GM18519 (cell line): Measurements from ENCODE around the gene GTF2IRD1.
"Not testable (repeated sequence)": the region's sequence is repeated elsewhere in the genome, so short reads cannot be mapped to it uniquely, and the experiment has no call there.

Source experiments
- ATAC-seq: cut with Tn5 transposase; IDR thresholded peaks from one replicate; pipeline ENCODE4 v1.9.1; 2021; ENCODE audit warnings: mild to moderate bottlenecking, moderate library complexity; ENCODE audit not compliant: unreplicated experiment, low FRiP score

GTF2IRD1 gene

DNA sequence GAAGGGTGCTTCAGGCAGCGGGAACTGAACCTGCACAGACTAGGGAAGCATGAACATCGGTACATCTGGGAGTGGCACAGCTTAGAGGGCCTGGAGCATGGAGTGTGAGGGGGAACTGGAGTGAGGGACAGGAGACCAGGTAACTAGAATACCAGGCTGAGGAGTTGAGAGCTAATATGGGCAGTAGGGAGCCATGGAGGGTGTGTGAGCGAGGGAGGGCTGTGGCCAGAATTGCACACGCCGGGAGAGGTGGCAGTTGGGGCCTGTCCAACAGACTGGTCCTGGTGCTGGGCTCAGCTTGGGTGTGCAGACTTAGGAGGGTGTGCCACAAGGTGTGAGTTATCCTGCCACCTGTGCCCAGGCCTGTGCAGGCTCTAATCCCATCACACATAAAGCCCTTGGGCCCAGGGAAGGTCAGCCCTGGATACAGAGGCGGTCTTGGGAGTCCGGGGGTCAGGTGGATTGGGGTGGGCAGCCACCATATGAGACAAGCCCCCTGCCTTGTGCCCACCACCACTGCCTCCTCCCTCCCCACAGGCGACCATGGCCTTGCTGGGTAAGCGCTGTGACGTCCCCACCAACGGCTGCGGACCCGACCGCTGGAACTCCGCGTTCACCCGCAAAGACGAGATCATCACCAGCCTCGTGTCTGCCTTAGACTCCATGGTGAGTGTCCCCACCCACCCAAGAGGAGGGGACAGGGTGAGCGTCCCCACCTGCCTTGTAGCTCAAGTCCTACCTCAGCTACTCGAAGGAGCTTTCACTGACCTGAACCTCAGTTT, 54.0 kb downstream of the GTF2IRD1 start:
- ATAC-seq, result no peak

DNA sequence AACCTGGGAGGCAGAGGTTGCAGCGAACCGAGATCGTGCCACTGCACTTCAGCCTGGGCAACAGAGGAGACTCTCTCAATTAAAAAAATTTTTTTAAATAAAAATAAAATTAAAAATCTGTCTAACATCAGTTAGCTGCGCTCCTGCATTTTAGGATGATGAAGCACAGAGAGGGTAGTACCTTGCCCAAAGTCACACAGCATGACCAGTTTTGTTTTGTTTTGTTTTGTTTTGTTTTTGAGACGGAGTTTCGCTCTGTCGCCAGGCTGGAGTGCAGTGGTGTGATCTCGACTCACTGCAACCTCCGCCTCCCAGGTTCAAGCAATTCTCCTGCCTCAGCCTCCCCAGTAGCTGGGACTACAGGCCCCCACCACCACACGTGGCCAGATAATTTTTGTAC, 55.7 kb downstream of the GTF2IRD1 start:
- ATAC-seq, result not testable (repeated sequence)

DNA sequence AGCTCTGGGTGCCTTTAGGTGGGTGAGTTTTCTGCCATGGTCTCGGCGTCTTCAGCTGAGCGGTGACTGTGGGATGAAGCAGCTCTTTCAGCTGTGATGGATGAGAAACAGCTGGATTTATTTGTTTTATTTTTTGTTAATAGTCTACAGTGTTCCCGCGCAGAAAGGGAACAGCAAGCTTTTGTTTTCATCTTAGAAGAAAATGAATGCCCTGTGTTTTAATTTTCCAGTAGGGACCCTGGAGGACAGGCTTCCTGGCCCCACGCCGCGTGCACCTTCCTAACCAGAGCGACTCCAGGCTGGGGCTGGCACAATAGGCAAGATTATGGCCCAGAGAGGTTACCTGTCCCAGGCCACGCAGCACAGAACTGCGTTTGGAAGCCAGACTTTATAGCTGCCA, 57.6 kb downstream of the GTF2IRD1 start:
- no peak for ATAC-seq

DNA sequence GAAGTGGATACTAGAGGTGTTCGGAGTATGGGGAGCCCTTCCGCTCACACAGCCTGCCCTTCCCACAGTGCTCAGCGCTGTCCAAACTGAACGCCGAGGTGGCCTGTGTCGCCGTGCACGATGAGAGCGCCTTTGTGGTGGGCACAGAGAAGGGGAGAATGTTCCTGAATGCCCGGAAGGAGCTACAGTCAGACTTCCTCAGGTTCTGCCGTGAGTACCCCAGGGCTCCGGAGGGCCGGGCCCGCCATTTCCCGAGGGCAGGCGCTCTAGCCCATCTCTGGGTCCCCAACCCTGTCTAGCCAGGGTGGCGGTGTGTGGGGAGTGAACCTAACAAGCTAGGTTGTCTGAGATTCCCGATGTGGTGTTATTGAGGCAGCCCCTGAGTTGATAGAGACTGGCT, 59.1 kb downstream of the GTF2IRD1 start:
- no peak for ATAC-seq

DNA sequence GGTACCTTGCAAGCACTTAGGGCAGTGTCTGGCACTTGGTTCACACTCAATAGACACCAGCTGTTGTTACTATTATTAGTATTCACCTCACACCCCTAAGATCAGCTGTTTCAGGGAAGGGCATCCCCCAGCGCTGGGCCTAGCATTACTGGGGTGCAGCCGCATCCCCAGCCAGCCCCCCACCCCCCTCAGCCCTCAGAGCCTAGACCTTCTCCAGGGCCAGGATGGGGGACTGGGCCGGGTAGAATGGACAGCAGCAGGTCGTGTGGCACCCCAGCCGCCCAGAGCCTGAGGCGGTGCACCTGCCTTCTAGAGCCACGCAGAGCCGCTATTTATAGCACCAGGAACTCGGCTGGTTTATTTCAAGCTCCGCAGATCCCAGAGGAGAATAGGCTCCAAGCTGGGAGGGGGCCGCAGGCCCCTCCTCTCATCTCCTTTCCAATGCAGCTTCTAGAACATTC, 60.5 kb downstream of the GTF2IRD1 start:
- ATAC-seq, result no peak

DNA sequence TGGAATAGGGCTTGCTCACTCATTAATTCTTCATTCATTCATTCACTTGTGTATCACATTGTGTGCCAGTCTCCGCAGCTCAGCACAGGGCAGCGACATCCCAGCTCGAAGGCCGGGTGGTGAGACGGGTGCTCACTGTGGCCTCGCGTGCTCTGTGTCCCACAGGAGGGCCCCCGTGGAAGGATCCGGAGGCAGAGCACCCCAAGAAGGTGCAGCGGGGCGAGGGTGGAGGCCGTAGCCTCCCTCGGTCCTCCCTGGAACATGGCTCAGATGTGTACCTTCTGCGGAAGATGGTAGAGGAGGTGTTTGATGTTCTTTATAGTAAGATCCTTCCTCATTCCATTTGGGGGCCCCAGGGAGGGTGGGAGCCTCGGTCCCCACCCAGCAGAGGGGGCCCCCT, 61.6 kb downstream of the GTF2IRD1 start:
- ATAC-seq, result no peak

DNA sequence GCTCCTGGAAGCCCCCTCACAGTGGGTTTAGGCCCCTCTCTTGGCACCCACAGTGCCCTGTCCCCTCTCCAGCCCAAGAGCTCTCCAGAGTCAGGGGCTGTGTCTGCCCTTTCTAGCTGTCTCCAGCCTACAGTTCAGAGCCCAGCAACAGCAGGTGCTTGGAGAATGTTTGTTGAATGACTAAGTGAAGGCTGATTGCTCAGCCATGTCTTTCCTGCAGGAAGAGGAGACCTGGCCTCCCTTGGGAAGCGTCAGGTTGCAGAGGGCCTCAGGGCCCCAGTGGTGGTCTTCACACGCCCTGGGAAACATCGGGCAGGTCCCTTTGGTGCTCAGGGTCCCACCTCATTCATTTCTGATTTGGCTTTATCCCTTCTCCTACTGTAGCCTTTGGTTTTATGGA, 62.5 kb downstream of the GTF2IRD1 start:
- no peak for ATAC-seq

DNA sequence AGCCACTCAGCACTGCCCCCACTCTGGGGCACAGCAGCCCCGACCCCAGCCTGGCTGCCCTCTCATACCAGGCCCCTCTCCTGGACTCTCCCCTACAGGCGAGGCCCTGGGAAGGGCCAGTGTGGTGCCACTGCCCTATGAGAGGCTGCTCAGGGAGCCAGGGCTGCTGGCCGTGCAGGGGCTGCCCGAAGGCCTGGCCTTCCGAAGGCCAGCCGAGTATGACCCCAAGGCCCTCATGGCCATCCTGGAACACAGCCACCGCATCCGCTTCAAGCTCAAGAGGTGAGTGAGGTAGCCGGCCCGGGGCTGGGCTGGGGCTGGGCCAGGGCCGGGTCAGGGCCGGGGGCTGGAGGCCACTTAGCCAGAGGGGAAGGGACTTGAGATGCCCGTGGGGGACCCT, 64.3 kb downstream of the GTF2IRD1 start:
- ATAC-seq, result no peak

DNA sequence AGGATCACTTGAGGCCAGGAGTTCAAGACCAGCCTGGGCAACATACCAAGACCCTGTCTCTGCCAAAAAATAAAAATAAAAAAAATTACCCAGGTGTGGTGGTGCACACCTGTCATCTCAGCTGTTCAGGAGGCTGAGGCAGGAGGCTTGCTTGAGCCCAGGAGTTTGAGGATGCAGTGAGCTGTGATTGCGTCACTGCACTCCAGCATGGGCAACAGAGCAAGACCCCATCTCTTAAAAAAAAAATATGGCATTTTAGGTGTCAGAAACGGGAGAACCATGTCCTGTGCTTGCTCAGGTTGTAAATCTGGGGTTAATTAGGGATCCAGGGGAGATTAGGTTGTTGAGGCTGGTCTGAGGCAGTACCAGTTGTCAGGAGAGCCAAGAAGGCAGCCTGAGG, 64.9 kb downstream of the GTF2IRD1 start:
- ATAC-seq, result no peak

DNA sequence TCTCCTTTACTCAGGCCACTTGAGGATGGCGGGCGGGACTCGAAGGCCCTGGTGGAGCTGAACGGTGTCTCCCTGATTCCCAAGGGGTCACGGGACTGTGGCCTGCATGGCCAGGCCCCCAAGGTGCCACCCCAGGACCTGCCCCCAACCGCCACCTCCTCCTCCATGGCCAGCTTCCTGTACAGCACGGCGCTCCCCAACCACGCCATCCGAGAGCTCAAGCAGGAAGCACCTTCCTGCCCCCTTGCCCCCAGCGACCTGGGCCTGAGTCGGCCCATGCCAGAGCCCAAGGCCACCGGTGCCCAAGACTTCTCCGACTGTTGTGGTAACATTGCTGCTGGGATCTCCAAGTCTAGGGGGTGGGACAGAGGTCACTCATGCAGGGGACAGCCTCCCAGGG, 65.7 kb downstream of the GTF2IRD1 start:
- no peak for ATAC-seq

DNA sequence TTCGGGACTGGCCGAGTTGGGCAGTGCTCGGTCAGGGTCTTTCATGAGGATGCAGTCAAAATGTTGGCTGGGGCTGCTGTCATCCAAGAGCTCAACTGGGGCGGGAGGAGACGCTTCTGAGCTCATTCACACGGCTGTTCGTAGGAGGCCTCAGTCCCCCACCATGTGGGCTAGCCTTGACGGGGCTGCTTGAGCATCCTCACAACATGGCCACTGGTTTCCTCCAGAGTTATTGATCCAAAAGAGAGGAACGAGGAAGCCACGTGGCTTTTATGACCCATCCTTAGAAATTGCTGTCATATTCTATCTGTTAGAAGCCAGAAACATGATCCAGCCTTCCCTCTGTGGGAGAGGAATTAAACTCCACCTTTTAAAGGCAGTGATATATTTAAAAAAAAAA, 68.1 kb downstream of the GTF2IRD1 start:
- no peak for ATAC-seq

DNA sequence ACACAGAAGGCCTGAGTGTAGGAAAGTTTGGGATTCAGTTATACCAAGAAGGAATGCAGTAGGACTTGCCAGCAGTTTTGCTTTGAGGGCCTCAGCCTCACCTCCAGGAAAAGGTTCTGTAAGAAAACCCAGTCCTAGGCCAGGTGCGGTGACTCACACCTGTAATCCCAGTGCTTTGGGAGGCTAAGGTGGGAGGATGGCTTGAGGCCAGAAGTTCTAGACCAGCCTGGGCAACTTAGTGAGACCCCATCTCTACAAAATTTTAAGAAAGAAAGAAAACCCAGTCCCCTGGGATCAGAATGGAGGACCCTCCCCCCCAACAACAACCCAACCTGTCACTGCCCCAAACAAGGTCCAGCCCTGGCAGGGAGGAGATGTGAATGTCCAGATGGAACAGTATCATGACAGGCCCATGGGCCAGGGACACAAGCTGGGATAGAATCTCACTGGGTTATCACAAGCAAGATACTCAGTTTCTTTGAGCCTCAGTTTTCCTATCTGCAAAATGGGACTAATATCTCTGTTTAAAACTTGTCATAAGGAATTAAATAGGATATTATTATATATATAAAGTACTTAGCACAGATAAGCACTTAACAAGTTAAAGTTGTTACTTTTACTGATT, 68.7 kb downstream of the GTF2IRD1 start:
- no peak for ATAC-seq

DNA sequence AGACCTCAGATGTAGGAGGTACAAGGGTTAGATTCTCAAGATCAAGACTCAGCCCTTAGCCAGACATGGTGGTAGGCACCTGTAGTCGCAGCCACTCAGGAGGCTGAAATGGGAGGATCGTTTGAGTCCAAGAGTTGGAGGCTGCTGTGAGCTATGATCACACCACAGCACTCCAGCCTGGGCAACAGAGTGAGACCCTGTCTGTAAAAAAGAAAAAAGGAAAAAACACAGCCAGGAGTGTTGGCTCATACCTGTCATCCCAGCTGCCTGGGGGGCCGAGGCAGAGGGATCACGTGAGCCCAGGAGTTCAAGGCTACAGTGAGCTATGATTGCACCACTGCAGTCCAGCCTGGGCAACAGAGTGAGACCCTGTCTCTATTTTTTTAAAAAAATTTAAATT, 69.3 kb downstream of the GTF2IRD1 start:
- no peak for ATAC-seq

DNA sequence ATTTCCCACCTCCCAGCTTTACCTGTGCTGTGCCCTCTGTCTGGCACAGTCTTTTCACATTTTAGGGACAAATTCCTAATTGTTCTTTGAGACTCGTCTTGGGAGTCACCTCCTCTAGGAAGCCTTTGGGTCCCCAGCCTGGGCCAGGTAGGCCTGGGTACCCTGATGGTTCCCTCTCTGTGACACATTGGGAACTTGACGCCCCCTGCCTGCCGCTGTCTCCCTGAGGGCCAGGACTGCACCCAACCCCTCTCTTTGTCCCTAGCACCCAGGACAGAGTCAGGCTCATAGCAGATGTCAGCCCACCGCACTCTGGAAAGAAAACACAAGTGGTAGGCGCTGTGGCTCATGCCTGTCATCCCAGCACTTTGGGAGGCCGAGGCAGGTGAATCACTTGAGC, 71.4 kb downstream of the GTF2IRD1 start:
- ATAC-seq, result no peak

DNA sequence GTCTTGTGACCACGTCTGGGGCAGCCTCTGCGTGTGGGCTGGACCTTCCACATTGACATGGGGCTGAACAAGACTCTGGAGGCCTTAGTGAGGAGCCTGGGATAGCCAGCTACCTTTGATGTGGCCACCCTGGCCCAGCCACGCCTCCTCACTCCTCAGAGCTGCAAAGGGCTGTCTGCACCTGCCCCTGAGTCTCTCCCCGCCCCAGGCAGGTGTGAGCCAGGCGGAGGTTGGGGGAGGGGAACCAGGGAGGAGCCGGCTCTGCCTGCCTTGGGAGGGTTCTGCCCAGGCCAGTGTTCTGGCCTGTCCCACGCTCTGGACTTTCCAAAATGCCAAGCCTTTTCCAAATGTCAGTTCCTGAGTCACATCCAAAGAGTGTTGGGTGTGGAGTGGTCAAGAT, 72.2 kb downstream of the GTF2IRD1 start:
- no peak for ATAC-seq

DNA sequence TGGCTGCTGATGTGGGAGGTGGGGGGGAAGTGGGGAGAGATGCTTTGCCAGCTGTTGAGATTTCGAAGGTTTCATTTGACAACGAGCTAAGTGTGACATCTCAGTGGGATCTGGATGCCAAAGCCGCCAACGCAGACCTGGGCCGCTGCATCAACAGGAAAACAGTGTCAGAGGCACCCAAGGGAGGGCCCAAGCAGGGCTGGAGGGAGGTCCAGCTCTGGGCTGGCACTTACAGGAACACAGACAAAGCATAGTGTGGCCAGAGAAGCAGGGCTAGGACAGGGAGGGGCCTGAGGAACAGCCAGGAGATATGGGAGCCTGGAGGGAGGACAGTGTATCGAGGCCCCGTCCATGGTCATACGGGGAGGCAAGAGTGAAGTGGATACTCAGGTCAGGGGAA, 73.1 kb downstream of the GTF2IRD1 start:
- ATAC-seq, result no peak

DNA sequence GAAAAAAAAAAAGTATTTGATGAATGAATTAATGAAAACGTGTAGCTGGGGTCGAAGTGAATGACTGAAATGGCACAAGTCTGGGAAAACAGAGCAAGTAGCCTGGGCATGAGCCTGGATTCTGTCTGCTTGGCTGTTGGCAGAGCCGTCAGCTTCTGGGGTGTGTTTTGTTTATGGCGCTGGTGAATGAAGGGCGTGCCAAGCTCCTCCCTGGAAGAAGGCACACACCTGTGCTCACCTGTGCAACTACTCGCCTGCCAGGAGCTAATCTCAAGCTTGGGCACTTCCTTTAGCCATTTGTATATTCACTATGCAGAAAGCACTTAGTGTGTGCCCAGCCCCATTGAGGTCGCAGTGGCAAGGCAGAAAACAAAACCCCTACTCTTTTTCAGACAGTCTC, 74.1 kb downstream of the GTF2IRD1 start:
- no peak for ATAC-seq

DNA sequence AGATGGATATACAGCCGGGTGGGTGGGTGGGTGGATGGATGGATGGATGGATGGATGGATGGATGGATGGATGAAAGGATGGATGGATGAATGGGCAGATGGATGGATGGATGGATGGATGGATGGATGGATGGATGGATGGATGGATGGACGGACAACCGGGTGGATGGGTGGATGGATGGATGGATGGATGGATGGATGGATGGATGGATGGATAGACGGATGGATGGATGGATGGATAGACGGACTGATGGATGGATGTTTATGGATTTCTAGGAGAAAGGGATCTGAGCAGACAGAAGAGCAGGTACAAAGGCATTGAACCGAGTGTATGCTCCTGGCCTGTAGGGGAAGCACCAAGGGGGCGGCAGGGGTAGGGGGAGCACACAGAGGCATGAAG, 75.1 kb downstream of the GTF2IRD1 start:
- ATAC-seq, result not testable (repeated sequence)

DNA sequence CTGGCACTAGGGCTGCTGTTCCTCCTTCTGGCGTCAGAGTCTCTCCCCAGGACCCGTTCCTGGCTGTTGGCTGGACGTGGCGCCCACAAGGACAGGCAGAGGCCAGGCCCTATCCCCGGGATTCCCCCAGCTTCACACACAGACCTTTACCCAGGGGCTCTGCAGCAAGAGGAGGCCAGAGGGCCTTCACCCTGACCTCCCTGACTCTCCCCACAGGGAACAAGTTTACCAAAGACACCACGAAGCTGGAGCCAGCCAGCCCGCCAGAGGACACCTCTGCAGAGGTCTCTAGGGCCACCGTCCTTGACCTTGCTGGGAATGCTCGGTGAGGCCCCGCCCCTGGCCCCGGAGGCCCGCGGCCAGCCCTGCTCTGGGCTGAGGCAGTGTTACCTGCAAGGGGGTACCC, 82.2 kb downstream of the GTF2IRD1 start:
- ATAC-seq, result no peak

DNA sequence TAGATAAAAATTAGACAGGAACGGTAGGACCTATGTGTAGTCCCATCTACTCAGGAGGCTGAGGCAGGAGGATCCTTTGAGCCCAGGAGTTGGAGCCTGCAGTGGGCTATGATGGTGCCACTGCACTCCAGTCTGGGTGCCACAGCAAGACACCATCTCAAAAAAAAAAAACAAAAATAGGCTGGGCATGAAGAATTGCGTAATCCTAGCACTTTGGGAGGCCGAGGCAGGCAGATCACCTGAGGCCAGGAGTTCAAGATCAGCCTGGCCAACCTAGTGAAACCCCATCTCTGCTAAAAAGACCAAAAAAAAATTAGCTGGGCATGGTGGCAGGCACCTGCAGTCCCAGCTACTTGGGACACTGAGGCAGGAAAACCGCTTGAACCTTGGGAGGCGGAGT, 88.2 kb downstream of the GTF2IRD1 start:
- not testable (repeated sequence) for ATAC-seq

DNA sequence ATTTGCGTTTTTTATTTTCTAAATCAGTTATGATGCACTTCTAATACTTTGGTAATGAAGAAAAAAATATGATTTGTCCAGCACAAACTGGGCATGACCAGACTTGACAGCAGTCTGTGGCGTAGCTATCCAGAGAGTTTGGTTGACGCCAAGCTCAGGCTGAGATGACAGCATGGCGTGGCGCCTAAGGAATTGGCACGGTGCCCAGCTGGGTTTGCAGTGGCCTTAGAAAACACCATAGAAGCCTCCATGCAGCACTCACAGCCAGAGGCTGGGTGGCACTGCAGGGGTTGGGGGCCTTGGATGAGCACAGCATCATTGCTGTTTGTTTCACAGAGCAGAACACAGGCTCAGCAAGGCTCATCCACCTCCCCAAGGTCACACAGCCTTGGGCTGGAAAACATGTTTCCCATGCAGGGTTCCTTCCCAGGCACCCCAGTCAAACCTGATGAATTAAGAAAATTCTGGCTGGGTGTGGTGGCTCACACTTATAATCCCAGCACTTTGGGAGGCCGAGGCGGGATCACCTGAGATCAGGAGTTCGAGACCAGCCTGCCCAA, 88.9 kb downstream of the GTF2IRD1 start:
- no peak for ATAC-seq
